Omental fat pad (tissue), 4 donors: Measurements from ENCODE around the gene RNF217. TPM values are rescaled to one million over a fixed set of nuclear protein-coding genes. Genes with fewer than 3 reads are reported as not detected.

ENCODE experiments used
- ATAC-seq: fragments of 150-250 bp; one replicate; pipeline ENCODE4 v1.9.1; 2016; ENCODE audit warnings: mild to moderate bottlenecking, moderate library complexity; ENCODE audit not compliant: low FRiP score
- DNase-seq: peaks from one replicate; pipeline ENCODE4 v3.0.0-alpha.2; 2019; ENCODE audit warnings: low spot score
- CTCF ChIP-seq, 3 donors: fragments of 450-650 bp; IDR thresholded peaks; one replicate each; pipeline ENCODE4 v1.5.1; 2016 to 2017; ENCODE audit warnings: antibody characterized with exemption in 3 of 3, mild to moderate bottlenecking in 3 of 3, moderate library complexity in 2 of 3
- total RNA-seq, 4 donors: library from RNA; depleted of rRNA; stranded (reverse); fragments of >200 nt; gene quantifications; one replicate each; pipeline ENCODE4 v1.1.0, GENCODE V29; 2016

Gene RNF217
- total RNA-seq, 4 donors from 2014 or later: 30.7 to 61.1 (median 38.4) TPM

- ATAC-seq (no peak), DNase-seq (no peak)
- TF ChIP-seq CTCF (IDR thresholded peaks at IDR 0.05): no peak
Observed at GRCh38 chr6:125132058-125132457, 169.8 kb downstream of the RNF217 start.

GRCh38 chr6:125136378-125136777 lies 174.1 kb downstream of the RNF217 start:
- ATAC-seq (no peak), DNase-seq (no peak)
- TF ChIP-seq CTCF (IDR thresholded peaks at IDR 0.05): no peak

GRCh38 chr6:125138083-125138482 lies 175.8 kb downstream of the RNF217 start:
- ATAC-seq (no peak), DNase-seq (no peak)
- TF ChIP-seq CTCF (IDR thresholded peaks at IDR 0.05): no peak

- DNase-seq: no peak
- TF ChIP-seq CTCF (IDR thresholded peaks at IDR 0.05): no peak
- ATAC-seq: no peak
Observed at GRCh38 chr6:125140808-125141207, 178.6 kb downstream of the RNF217 start.

Other genes starting within 250 kb of the RNF217 start
- 100 to 1,000 TPM in 1 of 4 donors, 10 to 100 TPM in 3; 59.1 to 150 (median 68.4) TPM for gene TPD52L1, start 191.3 kb downstream of the RNF217 start, total RNA-seq